Forelimb muscle (tissue), 1 donor: ENCODE measurements around the gene MYOF. TPM values are rescaled to one million over a fixed set of nuclear protein-coding genes. Genes with fewer than 3 reads are reported as not detected.
"Not testable (repeated sequence)": the region's sequence is repeated elsewhere in the genome, so short reads cannot be mapped to it uniquely, and the experiment has no call there.

Source experiments
- DNase-seq: peaks from one replicate; pipeline ENCODE4 v3.0.0-alpha.2; 2013; ENCODE audit warnings: low read depth
- polyA plus RNA-seq: library from polyadenylated mRNA; unstranded; fragments of 120-200 nt; gene quantifications from one replicate; pipeline ENCODE4 v1.2.1, GENCODE V29; 2013; ENCODE audit not compliant: insufficient read length

MYOF gene
- polyA plus RNA-seq, 1 donor, result 52.4 TPM

- DNase-seq, result no peak
Observed at GRCh38 chr10:93476756-93477155, 5.4 kb downstream of the MYOF start.

- DNase-seq, result no peak
Observed at GRCh38 chr10:93475871-93476270, 6.3 kb downstream of the MYOF start.

GRCh38 chr10:93475227-93475626 lies 6.9 kb downstream of the MYOF start:
- DNase-seq, result no peak

GRCh38 chr10:93473804-93474472 lies 8.2 kb downstream of the MYOF start:
- DNase-seq, result no peak

GRCh38 chr10:93473161-93473560 lies 9.0 kb downstream of the MYOF start:
- DNase-seq, result no peak

GRCh38 chr10:93471110-93471651 lies 11.0 kb downstream of the MYOF start:
- no peak for DNase-seq

GRCh38 chr10:93469454-93469853 lies 12.7 kb downstream of the MYOF start:
- DNase-seq, result no peak

- no peak for DNase-seq
Observed at GRCh38 chr10:93468461-93469213, 13.5 kb downstream of the MYOF start.

GRCh38 chr10:93467635-93468034 lies 14.5 kb downstream of the MYOF start:
- not testable (repeated sequence) for DNase-seq

- DNase-seq, result no peak
Observed at GRCh38 chr10:93465806-93466675, 16.1 kb downstream of the MYOF start.

GRCh38 chr10:93464776-93465388 lies 17.3 kb downstream of the MYOF start:
- DNase-seq, result no peak

- DNase-seq, result no peak
Observed at GRCh38 chr10:93463723-93464476, 18.2 kb downstream of the MYOF start.

- no peak for DNase-seq
Observed at GRCh38 chr10:93462881-93463280, 19.3 kb downstream of the MYOF start.

GRCh38 chr10:93462371-93462770 lies 19.8 kb downstream of the MYOF start:
- no peak for DNase-seq

GRCh38 chr10:93461807-93462178 lies 20.3 kb downstream of the MYOF start:
- DNase-seq, result no peak

GRCh38 chr10:93461109-93461806 lies 20.9 kb downstream of the MYOF start:
- no peak for DNase-seq

GRCh38 chr10:93459466-93459865 lies 22.7 kb downstream of the MYOF start:
- DNase-seq, result no peak

GRCh38 chr10:93458821-93459257 lies 23.3 kb downstream of the MYOF start:
- DNase-seq, result no peak

- DNase-seq, result no peak
Observed at GRCh38 chr10:93457511-93457910, 24.6 kb downstream of the MYOF start.

GRCh38 chr10:93456480-93456879 lies 25.7 kb downstream of the MYOF start:
- no peak for DNase-seq
